Erythroblast (primary cell): ENCODE results near the gene RGS11.

Experiments
- DNase-seq, 2 experiments: peaks; one replicate each; lab custom pipeline; 2025; lab: John Stamatoyannopoulos, UW
- GATA1 ChIP-seq: IDR thresholded peaks from 2 replicates; pipeline ENCODE4 v1.6.1; 2011; ENCODE audit warnings: low read depth, mild to moderate bottlenecking, control low read depth, low read length, moderate library complexity
- POLR2A ChIP-seq: IDR thresholded peaks from 2 replicates; pipeline ENCODE4 v1.6.1; 2011; ENCODE audit warnings: mild to moderate bottlenecking, low read length

RGS11 gene

GRCh38 chr16:275786-276232 lies at the start of gene RGS11:
RGS11 (minus strand) TSS chr16:275944; CDS start chr16:275911, 33 bp downstream.
- no peak for DNase-seq
- no peak for TF ChIP-seq POLR2A
- TF ChIP-seq GATA1: no peak

GRCh38 chr16:324451-325334 lies 48.9 kb upstream of the RGS11 start:
- peak; percentile 83 to 94 for DNase-seq
- peak; percentile 49 for TF ChIP-seq POLR2A
- TF ChIP-seq GATA1: no peak

- no peak for DNase-seq
- TF ChIP-seq POLR2A: no peak
- TF ChIP-seq GATA1: no peak
Observed at GRCh38 chr16:324201-324450, 48.4 kb upstream of the RGS11 start.

GRCh38 chr16:322476-323143 lies 46.9 kb upstream of the RGS11 start:
- TF ChIP-seq GATA1 (no peak), POLR2A (no peak)
- no peak for DNase-seq

GRCh38 chr16:321532-321931 lies 45.8 kb upstream of the RGS11 start:
- no peak for DNase-seq
- TF ChIP-seq POLR2A: no peak
- no peak for TF ChIP-seq GATA1

GRCh38 chr16:320206-320605 lies 44.5 kb upstream of the RGS11 start:
- no peak for TF ChIP-seq GATA1
- no peak for TF ChIP-seq POLR2A
- no peak for DNase-seq

GRCh38 chr16:318628-319027 lies 42.9 kb upstream of the RGS11 start:
- peak in 1 of 2 experiments; percentile 33 for DNase-seq
- TF ChIP-seq GATA1: no peak
- TF ChIP-seq POLR2A: no peak

- TF ChIP-seq GATA1 (no peak), POLR2A (no peak)
- no peak for DNase-seq
Observed at GRCh38 chr16:317583-317982, 41.8 kb upstream of the RGS11 start.

GRCh38 chr16:316741-317464 lies 41.2 kb upstream of the RGS11 start:
- DNase-seq: no peak
- TF ChIP-seq POLR2A (no peak), GATA1 (no peak)

- no peak for DNase-seq
- TF ChIP-seq GATA1: no peak
- no peak for TF ChIP-seq POLR2A
Observed at GRCh38 chr16:314795-315299, 39.1 kb upstream of the RGS11 start.

GRCh38 chr16:314351-314750 lies 38.6 kb upstream of the RGS11 start:
- TF ChIP-seq GATA1: no peak
- no peak for TF ChIP-seq POLR2A
- DNase-seq: no peak

- no peak for DNase-seq
- TF ChIP-seq POLR2A (no peak), GATA1 (no peak)
Observed at GRCh38 chr16:311725-312124, 36.0 kb upstream of the RGS11 start.

GRCh38 chr16:309476-309875 lies 33.7 kb upstream of the RGS11 start:
- TF ChIP-seq POLR2A (no peak), GATA1 (no peak)
- DNase-seq: no peak
